Peyer's patch (tissue), 4 donors: ENCODE results near the gene RALGPS1. TPM values are rescaled to one million over a fixed set of nuclear protein-coding genes. Genes with fewer than 3 reads are reported as not detected.
A peak's percentile ranks its signal among the peaks of the same experiment; 100 is the strongest.

Experiments used
- DNase-seq, 3 donors: peaks; one replicate each; pipeline ENCODE4 v3.0.0-alpha.2; 2017 to 2019
- H3K27ac ChIP-seq, 4 donors: fragments of 200-600 bp; sonication (generic); one replicate each; pipeline ENCODE4 v1.5.1; 2016 to 2019
- H3K27me3 ChIP-seq, 2 donors: fragments of 200-600 bp; sonication (generic); one replicate each; pipeline ENCODE4 v1.5.1; 2019
- H3K36me3 ChIP-seq, 3 donors: fragments of 200-600 bp; sonication (generic); one replicate each; pipeline ENCODE4 v1.5.1; 2016 to 2019
- H3K4me1 ChIP-seq, 4 donors: fragments of 200-600 bp; sonication (generic); one replicate each; pipeline ENCODE4 v1.5.1; 2016 to 2019
- H3K4me3 ChIP-seq, 4 donors: fragments of 200-600 bp; sonication (generic); 1 replicate in 3 of 4; 2 replicates in 1 of 4; pipeline ENCODE4 v1.5.1; 2016 to 2019; ENCODE audit warnings: mild to moderate bottlenecking in 1 of 4
- H3K9me3 ChIP-seq, 4 donors: fragments of 200-600 bp; sonication (generic); one replicate each; pipeline ENCODE4 v1.5.1; 2016 to 2019; ENCODE audit warnings: mild to moderate bottlenecking in 1 of 4
- POLR2A ChIP-seq, 2 donors: fragments of 450-650 bp; IDR thresholded peaks; one replicate each; pipeline ENCODE4 v1.5.1; 2017; ENCODE audit warnings: antibody characterized with exemption in 2 of 2, mild to moderate bottlenecking in 2 of 2, moderate library complexity in 2 of 2
- total RNA-seq, 4 donors: library from RNA; depleted of rRNA; stranded (reverse); fragments of >200 nt; gene quantifications; one replicate each; pipeline ENCODE4 v1.1.0, GENCODE V29; 2016
- TF ChIP-seq, protein P1 (sequence below), 6 experiments: fragments of 450-650 bp in 4 of 6; fragments of 200-600 bp in 2 of 6; sonication (generic) in 1 of 6; IDR thresholded peaks; one replicate each; pipeline ENCODE4 v1.5.1; 2017 to 2019; ENCODE audit warnings: antibody characterized with exemption in 6 of 6, mild to moderate bottlenecking in 3 of 6, moderate library complexity in 1 of 6

Gene RALGPS1
- total RNA-seq, 4 donors from 2014 or later = 38.8 to 158 (median 141) TPM

DNA sequence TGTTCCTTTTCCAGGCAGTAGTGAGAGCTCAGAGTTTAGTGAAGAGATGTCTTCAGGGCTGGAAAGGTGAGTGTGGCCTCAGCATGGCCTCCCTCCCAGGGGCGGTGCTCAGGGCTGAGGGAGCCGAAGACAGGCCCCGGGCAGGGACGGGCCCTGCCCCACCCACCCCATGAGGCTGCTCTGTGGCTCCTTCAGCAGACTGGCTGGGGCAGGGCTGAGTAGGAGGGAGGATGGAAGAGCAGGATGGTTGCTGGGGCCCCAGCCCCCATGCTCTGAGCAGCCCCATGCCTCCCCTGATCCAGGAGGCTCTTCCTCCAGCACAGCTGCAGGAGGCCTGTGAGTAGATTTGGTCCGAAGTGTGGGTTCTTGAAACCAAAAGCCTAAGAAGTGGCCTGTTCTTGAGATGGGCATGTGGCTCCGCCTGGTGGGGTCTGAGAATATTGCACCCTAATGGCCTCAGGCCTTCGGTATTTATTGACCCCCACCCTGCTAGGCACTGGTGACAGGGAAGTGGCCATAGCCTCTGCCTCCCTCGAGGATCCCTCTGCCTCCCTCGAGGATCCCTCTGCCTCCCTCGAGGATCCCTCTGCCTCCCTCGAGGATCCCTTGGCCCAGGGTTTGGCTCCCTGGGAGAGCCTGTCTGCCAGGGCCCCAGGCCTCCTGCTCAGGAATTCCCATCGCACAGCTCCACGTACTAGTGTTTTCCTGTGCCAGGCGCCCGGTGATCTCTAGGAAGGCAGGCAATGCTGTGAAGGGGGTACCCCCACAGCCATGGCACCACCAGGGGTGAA is 284.6 kb downstream of the RALGPS1 start:
- TF ChIP-seq, protein P1, sequence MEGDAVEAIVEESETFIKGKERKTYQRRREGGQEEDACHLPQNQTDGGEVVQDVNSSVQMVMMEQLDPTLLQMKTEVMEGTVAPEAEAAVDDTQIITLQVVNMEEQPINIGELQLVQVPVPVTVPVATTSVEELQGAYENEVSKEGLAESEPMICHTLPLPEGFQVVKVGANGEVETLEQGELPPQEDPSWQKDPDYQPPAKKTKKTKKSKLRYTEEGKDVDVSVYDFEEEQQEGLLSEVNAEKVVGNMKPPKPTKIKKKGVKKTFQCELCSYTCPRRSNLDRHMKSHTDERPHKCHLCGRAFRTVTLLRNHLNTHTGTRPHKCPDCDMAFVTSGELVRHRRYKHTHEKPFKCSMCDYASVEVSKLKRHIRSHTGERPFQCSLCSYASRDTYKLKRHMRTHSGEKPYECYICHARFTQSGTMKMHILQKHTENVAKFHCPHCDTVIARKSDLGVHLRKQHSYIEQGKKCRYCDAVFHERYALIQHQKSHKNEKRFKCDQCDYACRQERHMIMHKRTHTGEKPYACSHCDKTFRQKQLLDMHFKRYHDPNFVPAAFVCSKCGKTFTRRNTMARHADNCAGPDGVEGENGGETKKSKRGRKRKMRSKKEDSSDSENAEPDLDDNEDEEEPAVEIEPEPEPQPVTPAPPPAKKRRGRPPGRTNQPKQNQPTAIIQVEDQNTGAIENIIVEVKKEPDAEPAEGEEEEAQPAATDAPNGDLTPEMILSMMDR (IDR thresholded peaks at IDR 0.05) = peak; percentile 85 to 97 (median 94)
- TF ChIP-seq POLR2A (IDR thresholded peaks at IDR 0.05) = no peak
- no peaks in the 10 kb centered on the region for H3K9me3 ChIP-seq
- no peak overlapping the region for H3K4me3 ChIP-seq
- peaks cover 0 to 39% (median 0%) of the 10 kb centered on the region in 4 donors for H3K4me1 ChIP-seq
- peak overlapping the region in 3 of 4 donors; percentile 13 to 67 (median 48) for H3K27ac ChIP-seq
- H3K36me3 ChIP-seq = peaks cover 0 to 22% (median 0%) of the 10 kb centered on the region in 3 donors
- no peaks in the 10 kb centered on the region for H3K27me3 ChIP-seq
- peak; percentile 76 to 92 (median 85) for DNase-seq

DNA sequence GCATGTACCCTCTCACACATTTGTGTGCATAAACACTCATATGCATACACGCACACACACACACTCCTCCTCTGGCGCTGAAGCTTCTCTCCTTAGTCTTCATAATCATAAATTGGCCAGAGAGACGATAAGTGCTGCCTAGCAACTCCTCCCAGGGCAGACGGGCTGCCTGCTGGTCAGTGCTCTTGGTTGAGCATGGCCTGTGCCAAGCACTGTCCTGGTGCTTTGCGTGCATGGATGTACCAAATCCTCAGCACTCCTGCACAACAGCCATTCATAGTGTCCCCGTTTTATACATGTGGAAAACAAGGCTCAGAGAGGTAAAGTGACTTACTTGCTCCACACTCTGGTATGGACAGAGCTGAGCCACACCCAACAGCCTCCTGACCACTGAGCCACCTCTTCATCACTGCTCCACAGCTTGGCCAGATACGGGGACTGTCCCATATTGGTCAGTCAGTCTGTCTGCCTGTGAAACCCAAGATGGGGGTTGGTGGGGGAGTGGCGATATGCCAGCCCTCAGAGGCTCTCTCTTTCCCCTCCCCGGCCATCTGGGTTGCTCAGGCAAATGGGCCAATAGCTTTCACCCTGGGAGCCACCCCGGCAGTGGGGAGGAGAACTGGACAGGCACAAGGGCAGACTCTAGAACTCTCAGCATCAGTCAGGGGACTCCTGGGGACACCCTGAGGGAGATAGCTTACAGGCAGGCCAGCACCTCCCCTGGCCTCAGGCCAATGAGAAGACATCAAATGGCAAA is 285.7 kb downstream of the RALGPS1 start:
- no peak overlapping the region for H3K4me3 ChIP-seq
- H3K4me1 ChIP-seq = peaks cover 0 to 39% (median 0%) of the 10 kb centered on the region in 4 donors
- no peaks in the 10 kb centered on the region for H3K27me3 ChIP-seq
- peaks cover 0 to 22% (median 0%) of the 10 kb centered on the region in 3 donors for H3K36me3 ChIP-seq
- no peaks in the 10 kb centered on the region for H3K9me3 ChIP-seq
- H3K27ac ChIP-seq = no peak overlapping the region
- DNase-seq = peak in 1 of 3 donors; percentile 30
- TF ChIP-seq, protein P1 (IDR thresholded peaks at IDR 0.05) = no peak
- no peak for TF ChIP-seq POLR2A (IDR thresholded peaks at IDR 0.05)

DNA sequence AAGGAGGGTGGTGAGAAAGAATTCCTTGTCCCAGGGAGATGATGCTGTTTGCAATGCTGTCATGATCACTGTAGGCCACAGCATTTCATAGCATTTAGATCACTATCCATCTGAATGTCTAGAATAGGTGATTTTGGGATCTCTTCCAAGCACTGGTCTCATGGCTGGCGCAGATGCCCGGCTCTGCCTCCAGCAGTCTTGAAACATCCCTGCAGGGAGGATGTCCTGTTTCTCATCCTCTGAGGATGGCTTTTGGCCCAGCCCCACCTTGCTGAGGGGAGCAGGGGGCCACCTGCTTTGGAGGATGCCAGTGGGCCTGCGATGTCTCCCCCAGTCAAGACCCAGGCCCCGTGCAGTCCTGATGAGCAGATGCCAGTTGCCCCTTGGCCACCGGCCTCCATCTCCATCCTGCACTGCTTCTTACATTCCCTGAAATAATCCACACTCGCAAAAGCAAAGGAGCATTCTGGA is 286.5 kb downstream of the RALGPS1 start:
- Histone ChIP-seq H3K4me3 (no peak overlapping the region), H3K27ac (no peak overlapping the region), H3K4me1 (peaks cover 0 to 34% (median 0%) of the 10 kb centered on the region in 4 donors), H3K27me3 (no peaks in the 10 kb centered on the region), H3K36me3 (peaks cover 0 to 20% (median 0%) of the 10 kb centered on the region in 3 donors), H3K9me3 (no peaks in the 10 kb centered on the region)
- no peak for TF ChIP-seq POLR2A (IDR thresholded peaks at IDR 0.05)
- TF ChIP-seq, protein P1 (IDR thresholded peaks at IDR 0.05) = no peak
- DNase-seq = peak in 1 of 3 donors; percentile 21

DNA sequence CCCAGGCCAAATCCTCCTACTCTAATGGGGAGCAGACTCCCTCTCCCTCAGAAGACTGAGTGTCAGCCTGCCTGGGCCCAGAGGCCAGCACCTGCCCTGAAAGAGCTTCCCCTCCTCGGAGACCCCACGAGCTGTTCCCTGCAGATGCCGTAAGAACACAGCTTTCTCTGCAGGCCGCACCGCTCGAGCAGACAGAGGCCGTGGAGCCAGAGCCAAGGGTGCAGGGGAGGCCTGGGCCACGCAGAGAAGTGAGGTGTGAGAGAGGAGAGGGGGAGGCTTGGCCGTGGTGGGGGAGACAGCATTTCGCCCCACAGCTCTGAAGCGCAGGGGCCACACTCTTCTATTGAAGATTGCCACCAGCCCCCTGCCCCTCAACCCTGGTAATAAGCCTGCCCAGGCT is 287.1 kb downstream of the RALGPS1 start:
- no peaks in the 10 kb centered on the region for H3K27me3 ChIP-seq
- H3K4me1 ChIP-seq = peaks cover 0 to 28% (median 0%) of the 10 kb centered on the region in 4 donors
- DNase-seq = no peak
- TF ChIP-seq, protein P1 (IDR thresholded peaks at IDR 0.05) = no peak
- no peak for TF ChIP-seq POLR2A (IDR thresholded peaks at IDR 0.05)
- H3K4me3 ChIP-seq = no peak overlapping the region
- H3K36me3 ChIP-seq = peaks cover 0 to 16% (median 0%) of the 10 kb centered on the region in 3 donors
- no peaks in the 10 kb centered on the region for H3K9me3 ChIP-seq
- no peak overlapping the region for H3K27ac ChIP-seq

DNA sequence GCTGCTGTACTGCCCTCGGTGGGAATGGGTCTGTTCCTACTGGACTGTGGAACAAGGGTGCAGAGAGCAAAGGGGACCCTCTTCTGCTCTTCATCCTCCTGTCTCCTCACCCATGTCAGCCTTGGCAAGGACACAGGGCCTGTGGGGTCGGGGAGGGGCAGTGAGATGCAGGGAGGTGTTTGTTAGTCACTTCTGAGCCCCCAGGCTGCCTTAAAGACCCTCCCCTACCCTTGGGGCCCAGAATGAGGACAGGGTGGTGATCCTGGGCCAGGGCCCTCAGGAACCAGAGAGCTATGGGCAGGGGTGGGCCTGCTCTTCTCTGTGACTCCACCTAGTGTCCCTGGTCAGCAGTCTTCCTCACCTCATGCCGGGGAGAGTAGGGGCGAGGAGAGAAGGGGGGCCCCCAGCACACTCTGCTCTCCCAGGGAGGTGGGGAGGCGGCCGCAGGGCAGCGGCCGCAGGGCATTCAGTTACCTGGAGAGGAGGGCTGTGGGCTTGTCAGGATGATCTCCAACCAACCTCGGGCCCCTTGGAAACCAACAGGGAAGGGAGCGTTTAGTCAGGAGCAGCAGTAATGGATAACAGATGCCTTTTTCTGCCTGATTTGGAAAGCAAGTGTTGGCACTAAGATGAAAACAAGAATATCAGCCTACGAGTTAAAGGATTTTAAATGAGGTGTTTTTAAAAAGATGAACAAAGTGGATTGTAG is 288.0 kb downstream of the RALGPS1 start:
- Histone ChIP-seq H3K27me3 (no peaks in the 10 kb centered on the region), H3K9me3 (no peaks in the 10 kb centered on the region), H3K27ac (no peak overlapping the region), H3K4me1 (peaks cover 0 to 19% (median 0%) of the 10 kb centered on the region in 4 donors), H3K4me3 (no peak overlapping the region), H3K36me3 (peaks cover 0 to 19% (median 0%) of the 10 kb centered on the region in 3 donors)
- no peak for TF ChIP-seq POLR2A (IDR thresholded peaks at IDR 0.05)
- TF ChIP-seq, protein P1 (IDR thresholded peaks at IDR 0.05) = no peak
- peak in 1 of 3 donors; percentile 34 for DNase-seq
